Activated naive CD4-positive, alpha-beta T cell (primary cell): Measurements from ENCODE around the gene SLC7A10.

Source experiments
- DNase-seq, 4 experiments: peaks; one replicate each; lab custom pipeline; 2025; lab: John Stamatoyannopoulos, UW

The SLC7A10 gene

DNA sequence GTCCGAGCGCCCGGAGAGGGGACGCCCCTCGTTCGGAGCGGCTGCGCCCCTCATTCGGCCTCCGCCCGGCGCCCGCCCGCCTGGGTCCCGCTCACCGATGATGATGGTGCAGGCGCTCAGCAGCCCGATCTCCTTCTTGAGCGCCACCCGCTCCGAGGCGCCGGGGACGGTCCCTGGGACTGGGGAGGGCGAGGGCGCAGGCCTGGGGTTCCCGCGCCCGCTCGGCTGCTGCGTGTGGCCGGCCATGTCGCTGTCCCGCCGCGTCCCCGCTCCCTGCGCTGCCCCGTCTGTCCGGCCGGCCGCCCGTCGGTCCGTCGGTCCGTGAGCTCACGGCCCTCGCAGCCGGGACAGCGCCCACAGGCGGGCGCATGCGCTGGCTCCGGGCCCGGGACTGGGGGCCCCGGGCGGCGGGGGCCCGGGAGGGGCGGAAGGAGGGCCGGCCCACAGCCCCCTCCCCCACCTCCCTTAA lies at the start of gene SLC7A10:
Gene SLC7A10, minus strand, starts transcription at position 393 of the 469 bp plus-strand sequence. Its CDS starts 147 bp downstream, at position 246.
- DNase-seq, result no peak

DNA sequence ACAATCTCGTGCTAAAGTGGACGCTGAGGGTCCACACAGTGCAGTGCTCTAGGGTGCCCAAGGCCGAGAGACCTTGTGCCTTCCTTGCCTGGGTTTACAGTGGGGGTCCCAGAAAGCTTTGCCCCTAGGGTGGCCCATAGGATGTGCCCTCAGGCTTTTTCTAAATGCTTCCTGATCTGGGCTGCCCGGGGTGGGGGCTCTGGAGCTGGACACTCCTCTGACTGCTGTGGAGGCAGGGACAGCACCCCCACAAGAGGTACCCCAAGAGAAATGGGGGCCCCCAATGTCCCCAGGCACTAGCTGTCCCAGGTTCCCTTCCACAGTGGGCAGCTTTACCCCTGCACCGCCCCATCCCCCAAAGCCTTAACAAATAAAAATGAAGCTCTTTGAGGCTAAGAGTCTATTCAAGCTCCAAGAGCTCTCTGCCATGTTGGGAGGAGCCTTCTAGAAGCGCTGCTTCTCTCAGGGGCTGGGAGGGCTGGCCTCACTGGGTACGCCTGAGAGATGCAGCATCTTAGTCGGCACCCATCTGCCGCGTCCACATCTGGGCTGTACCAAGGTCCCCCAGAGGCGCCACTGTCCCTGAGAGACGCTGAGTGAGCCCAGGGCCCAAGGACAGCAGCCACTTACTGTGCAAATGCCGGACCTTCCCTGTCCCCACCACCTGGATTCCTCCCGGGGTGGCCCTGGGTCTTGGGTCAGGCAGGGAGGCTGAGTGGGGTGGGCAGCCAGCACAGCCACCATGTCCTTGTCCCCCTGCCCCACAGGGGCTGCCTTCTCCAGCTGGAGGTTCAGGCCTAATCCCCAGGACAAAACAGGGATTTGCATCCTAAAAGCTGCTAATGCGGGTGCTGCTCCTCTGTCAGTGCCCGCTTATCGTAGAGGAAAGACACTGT lies 49.3 kb upstream of the SLC7A10 start:
- DNase-seq, result no peak

DNA sequence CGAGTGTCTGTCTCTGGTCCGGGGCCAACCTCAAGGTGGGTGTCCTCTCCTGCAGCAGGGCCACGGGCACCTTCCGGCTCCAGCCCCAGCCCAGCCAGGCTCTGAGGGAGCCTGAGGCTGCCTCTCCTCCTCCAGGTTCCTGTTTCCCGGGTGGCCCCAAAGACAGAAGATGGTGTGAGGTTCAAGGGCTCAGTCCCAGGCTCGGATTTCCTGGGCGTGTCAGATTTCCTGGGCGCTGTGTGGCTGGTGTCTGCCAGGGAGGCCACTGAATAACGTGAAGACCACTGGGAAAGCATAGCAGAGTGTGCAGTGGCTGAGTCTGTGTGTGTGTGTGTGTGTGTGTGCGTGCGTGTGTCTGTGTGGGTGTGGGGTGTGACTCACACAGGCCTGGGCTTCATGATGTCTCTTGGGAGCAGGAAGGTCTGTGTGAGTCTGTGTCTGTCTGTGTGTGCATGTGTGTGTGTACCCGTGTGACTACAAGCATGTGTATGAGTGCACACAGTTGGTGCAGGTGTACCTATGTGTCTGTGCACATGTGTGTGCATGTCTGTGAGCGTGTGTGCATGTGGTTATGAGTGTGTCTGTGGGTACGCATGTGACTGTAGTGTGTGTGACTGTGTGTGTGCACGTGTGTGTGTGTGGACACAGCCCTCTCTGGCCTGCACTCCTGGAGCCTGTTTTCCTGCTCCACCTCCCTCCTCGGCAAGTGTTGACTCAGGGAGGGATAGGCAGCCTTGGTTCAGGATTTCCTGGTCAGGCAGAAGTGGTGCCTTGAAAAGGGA lies 48.4 kb upstream of the SLC7A10 start:
- no peak for DNase-seq

DNA sequence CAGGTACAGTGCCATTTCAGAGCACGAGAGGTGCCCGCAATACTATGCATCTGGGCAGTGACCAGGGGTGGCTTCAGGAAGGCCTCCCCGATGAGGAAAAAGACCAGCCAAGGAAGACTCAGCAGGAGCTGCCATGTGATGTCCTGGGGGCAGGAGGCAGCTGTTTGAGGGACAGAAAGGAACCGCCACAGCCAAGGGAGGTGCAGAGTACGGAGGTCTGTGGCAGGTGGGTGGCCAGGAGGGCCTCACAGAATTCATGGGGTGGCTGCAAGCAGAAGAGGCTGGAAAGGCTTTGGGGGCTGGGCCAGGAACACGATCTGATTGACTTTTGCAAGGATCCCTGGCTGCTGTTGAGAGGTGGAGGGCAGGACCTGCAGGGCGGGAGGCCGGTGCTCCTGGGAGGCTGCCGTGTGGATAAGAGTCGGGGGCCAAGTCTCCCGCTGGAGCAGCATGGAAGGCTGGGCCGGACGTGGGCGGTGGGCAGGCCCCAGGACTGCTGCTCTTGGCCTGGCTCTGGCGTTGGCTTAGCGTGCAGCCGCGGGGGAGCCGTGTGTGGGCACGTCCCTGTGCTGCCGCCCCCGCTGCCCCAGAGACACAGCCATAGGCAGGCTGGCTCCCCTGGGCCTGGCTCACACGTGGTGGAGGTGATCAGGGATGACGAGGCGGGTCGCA lies 47.6 kb upstream of the SLC7A10 start:
- no peak for DNase-seq

DNA sequence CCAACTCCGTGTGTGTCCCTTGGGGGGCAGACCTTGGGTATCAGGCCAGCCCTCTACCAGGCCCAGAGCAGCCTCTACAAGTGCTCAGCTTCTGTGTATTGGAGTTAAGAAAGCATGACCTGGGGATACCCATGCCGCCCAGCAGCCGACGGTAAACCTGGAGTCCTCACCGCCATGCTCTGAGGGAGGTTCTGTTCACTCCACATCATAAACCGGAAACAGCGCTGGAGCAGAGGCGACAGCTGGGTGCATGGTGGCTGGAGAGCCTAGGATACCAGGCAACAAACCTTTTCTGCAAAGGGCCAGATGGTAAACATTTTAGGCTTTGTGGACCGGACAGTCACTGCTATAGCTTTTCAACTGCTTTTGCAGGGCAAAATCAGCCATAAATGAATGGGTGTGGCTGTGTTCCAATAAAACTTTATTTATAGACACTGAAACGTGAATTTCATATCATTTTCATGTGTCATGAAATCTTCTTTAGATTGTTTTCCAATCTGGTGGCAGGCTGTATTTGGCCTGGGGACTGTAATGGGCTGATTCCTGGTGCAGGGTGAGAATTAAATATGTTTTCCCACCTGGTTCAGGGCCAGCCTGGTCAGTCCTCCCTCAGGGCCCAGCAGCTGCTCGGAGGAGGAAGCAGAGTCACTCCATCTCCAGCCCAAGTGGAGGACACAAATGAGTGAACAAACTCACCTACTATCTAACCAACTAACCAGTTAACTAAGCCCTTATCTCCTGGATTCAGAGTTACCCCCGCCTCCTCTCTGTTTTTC lies 45.8 kb upstream of the SLC7A10 start:
- no peak for DNase-seq

DNA sequence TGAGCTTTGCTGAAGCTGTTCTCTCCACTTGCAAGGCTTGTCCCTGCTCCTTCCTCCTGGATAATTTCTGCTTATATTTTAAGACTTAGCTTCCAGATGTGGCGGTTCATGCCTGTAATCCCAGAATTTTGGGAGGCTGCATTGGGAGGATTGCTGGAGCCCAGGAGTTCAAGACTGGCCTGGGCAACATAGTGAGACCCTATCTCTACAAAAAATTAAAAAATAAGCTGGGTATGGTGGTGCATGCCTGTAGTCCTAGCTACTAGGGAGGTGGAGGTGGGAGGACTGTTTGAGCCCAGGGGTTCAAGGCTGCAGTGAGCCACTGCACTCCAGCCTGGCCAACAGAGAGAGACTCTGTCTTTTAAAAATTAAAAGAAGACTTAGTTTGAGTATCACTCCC lies 45.1 kb upstream of the SLC7A10 start:
- no peak for DNase-seq

DNA sequence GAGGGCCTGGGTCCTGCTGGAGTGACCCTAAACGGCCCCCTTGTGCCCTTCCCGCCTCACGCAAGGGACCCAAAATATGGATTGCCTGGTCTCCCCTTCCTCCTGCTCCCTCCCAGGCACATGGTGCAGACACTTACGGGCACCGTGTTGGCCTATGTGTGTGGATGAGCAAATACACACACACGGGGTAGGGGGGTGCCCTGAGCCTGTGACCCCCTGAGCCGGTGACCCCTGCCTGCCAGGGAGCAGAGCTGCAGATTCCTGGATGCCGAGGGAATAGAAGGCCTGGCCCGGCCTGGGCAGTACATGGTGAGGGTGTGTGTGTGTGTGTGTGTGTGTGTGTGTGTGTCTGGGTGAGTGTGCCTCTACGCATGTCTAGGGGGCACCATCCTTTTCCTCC lies 43.4 kb upstream of the SLC7A10 start:
- no peak for DNase-seq

DNA sequence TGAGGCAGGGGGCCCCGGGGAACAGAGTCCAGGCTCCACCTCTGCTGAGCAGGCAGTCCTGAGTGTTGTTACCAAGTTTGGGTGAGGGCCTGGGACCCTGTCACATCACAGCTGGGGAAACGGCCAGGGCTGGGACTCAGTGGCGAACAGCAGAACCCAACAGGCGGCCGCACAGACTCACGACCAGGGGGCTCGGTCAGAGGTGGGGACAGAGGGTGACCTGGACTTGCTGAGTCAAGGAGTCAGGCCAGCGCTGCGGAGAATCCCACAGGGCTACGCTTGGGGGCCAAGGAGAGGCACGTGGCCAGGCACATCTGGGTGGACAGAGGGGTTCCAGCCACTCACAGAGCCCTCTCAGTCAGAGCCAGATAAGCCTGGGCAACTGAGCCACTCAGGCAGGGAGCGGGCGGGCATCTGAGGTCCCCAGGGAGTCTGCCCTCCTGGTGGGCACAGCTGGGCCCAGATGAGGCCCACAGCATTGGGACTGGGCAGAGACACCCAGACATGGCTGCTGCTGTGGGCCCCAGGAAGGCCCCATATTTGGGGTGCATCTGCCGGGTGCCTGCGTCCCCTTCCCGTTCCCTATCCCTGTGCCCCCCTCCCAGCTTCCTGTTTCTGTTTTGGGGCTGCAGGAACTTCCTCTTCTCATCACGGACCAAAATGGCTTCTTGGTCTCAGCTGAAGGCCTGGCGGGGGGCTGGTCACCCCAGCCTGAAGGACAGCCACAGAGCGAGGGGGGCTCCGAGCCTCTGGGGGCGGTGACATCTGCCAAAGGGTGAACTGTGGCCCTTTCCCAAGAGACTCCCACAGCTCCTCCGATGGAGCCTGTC lies 42.7 kb upstream of the SLC7A10 start:
- no peak for DNase-seq

DNA sequence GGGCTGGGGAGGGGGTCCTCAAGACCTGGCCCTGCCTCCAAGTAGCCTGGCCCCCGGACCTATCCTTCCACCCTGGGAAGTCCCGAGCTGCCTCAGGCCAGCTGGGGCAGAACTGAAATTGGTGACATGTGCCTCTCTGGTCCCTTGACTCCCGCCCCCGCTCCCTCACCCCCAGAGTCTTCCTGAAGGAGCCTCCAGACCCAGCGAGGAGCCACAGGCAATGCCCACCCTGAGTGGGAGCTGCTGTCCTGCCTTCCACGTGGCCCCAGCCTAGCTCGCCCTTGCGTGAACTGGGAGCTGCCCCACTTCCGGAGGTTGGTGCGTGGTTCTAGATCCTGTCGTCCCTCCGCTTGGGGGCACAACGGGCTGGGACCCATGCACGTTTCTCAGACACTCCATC lies 42.1 kb upstream of the SLC7A10 start:
- DNase-seq, result no peak

DNA sequence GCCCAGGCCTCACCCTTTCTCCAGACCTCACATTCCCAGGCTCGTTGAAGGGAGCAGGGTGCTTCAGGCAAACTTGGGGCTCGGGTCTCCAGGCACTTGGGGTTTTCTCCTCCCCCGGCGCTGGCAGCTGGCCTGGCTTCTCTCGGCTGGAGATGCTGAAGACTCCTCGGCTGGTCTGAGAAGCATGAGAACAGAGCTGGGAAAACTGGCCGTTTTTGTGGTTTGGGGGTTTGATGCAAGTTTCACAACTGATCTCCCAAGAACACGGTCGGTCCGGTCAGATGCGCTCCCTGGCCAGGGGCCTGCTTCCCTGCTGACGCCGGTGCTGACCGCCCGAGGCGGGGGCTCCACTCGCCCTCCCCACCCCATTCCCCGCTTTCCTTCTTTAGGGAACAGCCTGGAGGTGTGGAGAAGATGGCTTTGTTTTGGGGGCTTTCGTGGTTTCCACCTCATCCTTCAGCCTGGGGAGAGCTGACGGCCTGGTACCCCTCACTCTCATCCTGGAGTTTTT lies 41.4 kb upstream of the SLC7A10 start:
- DNase-seq, result no peak

DNA sequence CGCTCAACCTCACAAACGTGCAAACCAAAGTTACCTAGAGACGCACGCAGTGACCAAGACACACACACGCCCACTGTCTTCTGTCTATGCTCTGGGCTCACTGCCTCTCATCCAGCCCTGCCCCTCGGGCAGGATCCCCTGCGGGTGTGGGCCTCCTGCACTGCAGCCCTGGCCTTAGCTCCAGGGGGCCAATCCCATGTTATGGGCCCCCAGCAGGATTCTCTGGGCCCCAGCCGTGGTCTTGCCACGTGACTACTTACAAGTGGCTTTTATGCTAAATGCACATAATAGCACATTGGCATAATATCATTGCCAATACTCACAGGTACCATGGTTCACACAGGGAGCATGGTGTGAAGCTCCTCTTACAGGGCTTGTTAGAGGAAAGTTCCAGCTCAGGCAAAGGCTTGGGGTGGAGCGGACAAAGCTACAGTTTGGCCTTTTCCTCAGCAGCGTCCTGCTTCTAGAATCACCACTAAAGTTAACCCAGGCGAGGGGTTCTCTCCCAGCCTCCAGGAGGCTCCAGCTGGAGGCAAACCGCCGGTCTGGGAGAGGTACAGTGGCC lies 39.3 kb upstream of the SLC7A10 start:
- no peak for DNase-seq

DNA sequence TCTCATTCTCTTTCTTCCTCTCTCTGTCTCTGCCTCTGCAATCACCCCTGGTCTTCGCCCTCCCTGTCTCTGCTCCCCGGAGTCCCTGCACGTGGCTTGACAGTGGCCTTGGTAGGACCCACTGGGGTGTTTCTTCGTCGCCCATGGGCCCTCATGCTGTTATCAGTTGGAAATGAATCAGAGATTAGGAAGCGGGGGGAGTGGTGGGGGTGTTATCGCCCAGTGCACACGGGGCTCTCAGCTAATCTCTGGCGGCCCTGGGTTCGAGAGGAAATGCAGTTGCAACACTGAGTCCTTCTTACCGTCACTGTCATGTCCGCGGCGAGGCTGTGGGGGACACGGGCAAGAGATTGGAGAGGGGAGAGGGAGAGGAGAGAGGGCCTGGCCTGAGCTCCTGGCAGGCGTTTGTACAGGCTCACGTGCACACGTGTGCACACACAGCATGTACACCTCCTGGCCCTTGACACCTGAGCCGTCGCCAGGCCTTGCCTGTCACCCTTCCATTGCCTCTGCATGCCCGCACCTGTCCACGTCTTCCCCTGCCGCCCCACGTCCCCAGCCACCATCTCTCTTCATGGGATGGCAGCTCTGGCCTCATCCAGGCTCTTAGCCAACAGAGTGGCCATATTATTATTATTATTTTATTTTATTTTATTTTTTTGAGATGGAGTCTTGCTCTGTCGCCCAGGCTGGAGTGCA lies 37.8 kb upstream of the SLC7A10 start:
- no peak for DNase-seq

DNA sequence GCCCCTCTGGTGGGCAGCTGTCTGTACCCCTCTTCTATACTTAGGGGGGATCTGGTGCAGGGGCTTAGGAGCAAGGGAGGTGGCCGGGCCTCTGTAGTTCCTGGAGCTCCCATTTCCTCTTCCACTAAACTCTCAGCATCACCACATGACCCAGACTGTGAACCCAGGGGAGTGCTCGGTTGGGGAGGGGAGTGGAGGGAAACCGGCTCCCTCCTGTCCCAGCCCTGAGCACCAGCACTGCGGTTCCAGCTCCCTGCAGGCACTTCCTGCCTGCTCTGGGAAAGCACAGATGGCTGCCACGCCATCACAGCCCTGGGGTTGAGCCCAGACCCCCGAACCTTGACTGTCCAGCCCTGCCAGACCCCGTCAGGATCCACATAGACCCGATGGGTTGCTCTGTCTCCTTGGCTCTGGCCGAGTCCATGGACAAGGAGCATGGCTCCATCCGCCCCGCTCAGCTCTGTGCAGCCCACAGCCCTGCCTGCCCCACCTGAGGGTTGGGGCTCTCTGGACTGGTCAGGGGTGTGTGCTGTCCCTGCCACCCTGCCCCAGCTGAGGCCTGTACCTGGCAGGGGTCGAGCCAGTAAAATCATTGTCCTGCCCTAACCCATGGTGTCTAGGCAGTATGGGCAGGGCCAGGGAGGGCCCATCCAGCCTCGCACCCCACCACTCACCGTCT lies 36.0 kb upstream of the SLC7A10 start:
- no peak for DNase-seq

DNA sequence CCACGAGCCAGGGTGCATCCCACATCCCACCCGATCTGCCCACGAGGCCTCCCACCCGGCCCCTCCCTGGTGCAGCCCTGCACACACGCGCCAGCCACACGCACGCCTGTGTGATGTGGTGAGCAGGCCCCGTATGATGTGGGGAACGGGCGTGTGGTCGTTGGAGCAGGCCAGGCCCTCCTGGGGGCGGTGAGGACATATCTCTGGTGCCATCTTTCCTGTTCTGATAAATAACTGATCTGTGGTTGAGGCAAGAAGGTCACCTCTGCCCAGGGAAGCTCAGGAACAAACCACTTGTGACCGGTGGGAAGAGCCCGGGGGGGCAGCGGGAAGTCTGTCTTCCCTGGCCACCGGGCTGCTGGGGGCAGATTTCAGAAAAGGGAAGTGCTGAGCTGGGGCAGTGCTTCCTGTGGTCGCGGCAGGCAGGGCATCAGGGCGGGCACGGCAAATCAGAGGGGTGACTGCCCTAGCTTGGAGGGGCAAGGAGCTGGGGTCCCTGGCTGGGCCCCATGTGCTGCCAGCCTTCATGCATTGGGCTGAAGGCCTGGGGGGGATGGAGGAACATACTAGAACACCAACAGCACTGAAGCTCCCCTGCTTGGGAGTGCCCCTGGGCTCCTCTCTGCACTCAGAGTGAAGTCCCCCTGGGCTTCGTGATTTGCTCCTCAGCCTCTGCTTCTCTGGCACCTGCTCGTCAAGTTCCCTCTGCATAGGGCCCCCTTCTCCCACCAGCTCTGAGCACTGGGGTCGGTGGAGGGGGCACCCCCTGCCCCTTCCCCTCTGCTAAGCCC lies 35.2 kb upstream of the SLC7A10 start:
- no peak for DNase-seq

DNA sequence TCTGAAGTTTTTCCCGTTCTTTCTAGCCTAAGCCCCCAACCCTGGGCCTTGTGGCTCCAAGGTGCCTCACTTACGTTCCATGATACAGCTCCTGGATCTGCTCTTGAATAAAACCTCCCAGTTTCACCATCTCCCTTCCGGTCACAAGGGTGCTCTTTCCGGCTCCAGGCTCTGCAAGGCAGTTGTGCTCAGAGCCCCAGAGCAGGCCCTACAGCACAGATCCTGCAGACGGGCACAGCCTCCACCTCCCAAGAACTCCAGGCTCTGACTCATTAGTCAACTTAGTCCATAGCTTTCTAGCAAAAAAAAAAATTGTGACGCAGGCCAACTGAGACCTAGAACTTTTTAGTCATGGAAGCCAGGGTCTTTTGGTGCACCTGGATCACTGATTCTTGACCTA lies 33.9 kb upstream of the SLC7A10 start:
- DNase-seq, result no peak

DNA sequence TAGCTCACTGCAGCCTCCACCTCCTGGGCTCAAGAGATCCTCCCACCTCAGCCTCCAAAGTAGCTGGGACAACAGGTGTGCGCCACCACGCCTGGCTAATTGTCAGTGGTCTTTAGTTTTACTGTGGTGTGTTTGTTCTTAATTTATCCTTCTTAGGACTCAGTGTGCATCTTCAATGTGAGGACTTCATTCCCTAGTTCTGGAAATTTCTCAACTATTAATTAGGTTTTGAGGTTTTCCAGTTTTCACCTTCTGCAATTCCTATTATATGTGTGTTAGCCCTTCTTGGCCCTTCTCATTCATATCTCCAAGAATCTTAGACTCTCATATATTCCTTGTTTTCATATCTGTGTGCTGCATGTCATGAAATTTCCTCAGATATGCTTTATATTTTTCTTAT lies 32.2 kb upstream of the SLC7A10 start:
- DNase-seq, result no peak

DNA sequence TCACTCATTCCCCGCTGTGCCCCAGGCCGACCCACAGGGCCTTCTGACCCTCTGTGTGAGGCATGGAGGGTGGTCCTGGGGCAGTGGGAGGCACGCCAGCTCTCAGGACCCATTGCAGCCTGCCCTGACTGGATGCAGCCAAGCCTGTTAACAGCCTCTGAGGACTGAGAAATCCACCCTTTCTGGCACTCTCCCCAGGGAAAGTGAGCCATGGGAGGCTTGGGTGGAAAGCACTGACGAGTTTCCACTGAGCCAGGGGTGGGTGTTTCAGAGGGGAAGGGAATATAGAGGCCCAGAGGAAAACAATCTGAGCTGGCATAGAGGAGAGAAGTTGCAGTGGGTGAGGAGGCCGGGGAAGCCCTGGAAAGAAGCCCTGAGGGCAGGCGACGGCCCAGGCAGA lies 30.6 kb upstream of the SLC7A10 start:
- DNase-seq, result no peak

DNA sequence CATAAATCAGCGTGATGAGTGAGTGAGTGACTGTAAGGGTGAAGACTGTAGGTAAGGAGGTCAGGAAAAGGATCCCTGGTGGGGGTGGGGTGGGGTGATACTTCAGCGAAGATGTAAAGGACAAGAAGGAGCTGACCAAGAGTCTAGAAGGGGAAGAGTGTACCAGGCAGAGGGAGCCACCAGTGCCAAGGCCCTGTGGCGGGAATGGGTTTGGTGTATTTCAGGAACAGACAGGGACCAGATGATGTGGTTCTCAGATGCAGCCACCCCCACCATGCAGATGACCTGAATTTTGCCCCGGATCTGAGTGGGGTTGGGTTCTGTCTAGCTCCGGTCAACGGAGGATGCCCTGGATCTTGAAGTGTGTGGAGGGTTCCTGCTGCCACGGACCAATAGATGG lies 30.1 kb upstream of the SLC7A10 start:
- DNase-seq, result no peak
